H1 (cell line): ENCODE measurements around the gene AREG. TPM values are rescaled to one million over a fixed set of nuclear protein-coding genes. Genes with fewer than 3 reads are reported as not detected.

Experiments used
- CTCF ChIA-PET: fragments of 300-600 bp; sonication (Branson Sonifier 250); formaldehyde crosslinking; loops from one replicate; lab custom pipeline; 2021; ENCODE audit not compliant: partially characterized antibody; lab: Charles Lee
- POLR2A ChIA-PET: fragments of 300-600 bp; sonication (Branson Sonifier 250); formaldehyde crosslinking; loops from one replicate; lab custom pipeline; 2021; ENCODE audit warnings: inconsistent platforms; ENCODE audit not compliant: partially characterized antibody; lab: Charles Lee
- DNase-seq, 2 experiments: peaks; one replicate each; pipeline versions ENCODE4 v3.0.0 to v3.0.0-alpha.2; 2010 to 2022; ENCODE audit warnings: low spot score in 2 of 2, low read depth in 1 of 2, mixed read lengths in 1 of 2
- FAIRE-seq: peaks from 2 replicates; lab custom pipeline; 2011; peaks lifted over from hg19 to GRCh38; lab: Jason Lieb, UNC
- H2AFZ ChIP-seq: 2 replicates; pipeline ENCODE4 v1.8.1; 2012; ENCODE audit warnings: low read length, inconsistent platforms
- H2AK5ac ChIP-seq: 2 replicates; pipeline ENCODE4 v1.6.1; 2013; ENCODE audit warnings: low read depth, low read length
- H2BK120ac ChIP-seq: replicated peaks from 2 replicates; pipeline ENCODE3; 2013; ENCODE audit warnings: low read depth, low read length, inconsistent platforms
- H2BK12ac ChIP-seq: 2 replicates; pipeline ENCODE4 v1.6.1; 2013; ENCODE audit warnings: low read depth, low read length
- H2BK15ac ChIP-seq: 2 replicates; pipeline ENCODE4 v1.6.1; 2013; ENCODE audit warnings: low read length
- H2BK20ac ChIP-seq: 2 replicates; pipeline ENCODE4 v1.6.1; 2013; ENCODE audit warnings: low read length
- H2BK5ac ChIP-seq: 2 replicates; pipeline ENCODE4 v1.6.1; 2013; ENCODE audit warnings: low read depth, low read length
- H3K14ac ChIP-seq: 2 replicates; pipeline ENCODE4 v1.6.1; 2013; ENCODE audit warnings: inconsistent platforms; ENCODE audit not compliant: insufficient read length
- H3K18ac ChIP-seq: 2 replicates; pipeline ENCODE4 v1.6.1; 2013; ENCODE audit warnings: low read length; ENCODE audit errors: extremely low read depth
- H3K23ac ChIP-seq: 2 replicates; pipeline ENCODE4 v1.6.1; 2013; ENCODE audit warnings: inconsistent platforms; ENCODE audit not compliant: insufficient read length
- H3K23me2 ChIP-seq: 2 replicates; pipeline ENCODE4 v1.6.1; 2013; ENCODE audit warnings: low read depth, low read length
- H3K27ac ChIP-seq: 2 replicates; pipeline ENCODE4 v1.6.1; 2011; ENCODE audit warnings: low read depth, low read length, inconsistent platforms
- H3K27me3 ChIP-seq, 4 experiments: replicated peaks in 1 of 4; 1 replicate in 1 of 4; 2 replicates in 3 of 4; pipeline versions ENCODE4 v1.6.1 to v1.8.1; 2011 to 2013; ENCODE audit warnings: low read length in 3 of 4, mild to moderate bottlenecking in 3 of 4, inconsistent platforms in 2 of 4, mixed read lengths in 2 of 4, moderate library complexity in 1 of 4; ENCODE audit not compliant: control insufficient read depth in 3 of 4, insufficient read depth in 3 of 4; ENCODE audit errors: extremely low read depth in 1 of 4
- H3K36me3 ChIP-seq, 4 experiments: 2 replicates each; pipeline versions ENCODE4 v1.6.1 to v1.8.1; 2011 to 2013; ENCODE audit warnings: mild to moderate bottlenecking in 4 of 4, low read length in 3 of 4, moderate library complexity in 2 of 4, control low read depth in 1 of 4, inconsistent platforms in 1 of 4; ENCODE audit not compliant: insufficient read depth in 4 of 4, control insufficient read depth in 2 of 4
- H3K4ac ChIP-seq: replicated peaks from 2 replicates; pipeline ENCODE3; 2013; ENCODE audit warnings: low read length, low read depth, mixed read lengths, inconsistent platforms; ENCODE audit not compliant: insufficient read length
- H3K4me1 ChIP-seq, 4 experiments: replicated peaks in 1 of 4; 1 replicate in 1 of 4; 2 replicates in 3 of 4; pipeline versions ENCODE4 v1.6.1 to v1.8.1; 2011 to 2013; ENCODE audit warnings: low read length in 3 of 4, inconsistent platforms in 2 of 4, mixed read lengths in 1 of 4; ENCODE audit not compliant: insufficient read depth in 4 of 4, control insufficient read depth in 3 of 4
- H3K4me2 ChIP-seq, 2 experiments: 2 replicates each; pipeline versions ENCODE4 v1.6.1 to v1.8.1; 2011 to 2013; ENCODE audit warnings: low read depth in 2 of 2, low read length in 2 of 2, control low read depth in 1 of 2, inconsistent platforms in 1 of 2, mild to moderate bottlenecking in 1 of 2; ENCODE audit not compliant: insufficient read depth in 1 of 2
- H3K4me3 ChIP-seq, 4 experiments: fragments of 200-600, 300-600 bp in 1 of 4; sonication (generic), shearing (Covaris generic), sonication (Bioruptor Twin) in 1 of 4; 2 replicates each; pipeline versions ENCODE4 v1.5.1 to v1.8.1; 2011 to 2016; ENCODE audit warnings: low read length in 4 of 4, low read depth in 3 of 4, control low read depth in 2 of 4, inconsistent platforms in 2 of 4, mild to moderate bottlenecking in 2 of 4, mixed read lengths in 1 of 4, moderate library complexity in 1 of 4; ENCODE audit not compliant: insufficient read depth in 2 of 4; ENCODE audit errors: extremely low read depth in 1 of 4
- H3K56ac ChIP-seq: replicated peaks from 2 replicates; pipeline ENCODE3; 2013; ENCODE audit warnings: low read depth, mild to moderate bottlenecking, mixed read lengths, low read length, inconsistent platforms; ENCODE audit not compliant: insufficient read length
- H3K79me1 ChIP-seq: 2 replicates; pipeline ENCODE4 v1.6.1; 2013; ENCODE audit warnings: low read depth, low read length, control low read depth
- H3K79me2 ChIP-seq, 2 experiments: 2 replicates each; pipeline versions ENCODE4 v1.6.1 to v1.8.1; 2012 to 2013; ENCODE audit warnings: low read length in 2 of 2, mild to moderate bottlenecking in 2 of 2, inconsistent platforms in 1 of 2; ENCODE audit not compliant: insufficient read depth in 2 of 2, control insufficient read depth in 1 of 2
- H3K9ac ChIP-seq, 4 experiments: replicated peaks in 1 of 4; 1 replicate in 1 of 4; 2 replicates in 3 of 4; pipeline versions ENCODE4 v1.6.1 to v1.8.1; 2011 to 2013; ENCODE audit warnings: low read depth in 3 of 4, low read length in 3 of 4, control low read depth in 2 of 4, mild to moderate bottlenecking in 2 of 4, moderate library complexity in 2 of 4, inconsistent platforms in 1 of 4; ENCODE audit errors: extremely low read depth in 1 of 4
- H3K9me3 ChIP-seq, 2 experiments: 2 replicates each; pipeline versions ENCODE4 v1.6.1 to v1.8.1; 2012 to 2013; ENCODE audit warnings: mild to moderate bottlenecking in 2 of 2, moderate library complexity in 2 of 2, control low read depth in 1 of 2, inconsistent platforms in 1 of 2, low read depth in 1 of 2, low read length in 1 of 2, mixed read lengths in 1 of 2; ENCODE audit not compliant: insufficient read depth in 2 of 2
- H4K20me1 ChIP-seq, 2 experiments: replicated peaks in 1 of 2; 2 replicates each; pipeline versions ENCODE3 to v1.8.1; 2011 to 2013; ENCODE audit warnings: inconsistent platforms in 2 of 2, low read length in 2 of 2, mild to moderate bottlenecking in 1 of 2; ENCODE audit not compliant: insufficient read depth in 2 of 2, control insufficient read depth in 1 of 2
- H4K5ac ChIP-seq: 2 replicates; pipeline ENCODE4 v1.6.1; 2013; ENCODE audit warnings: low read length, low read depth, mixed read lengths, inconsistent platforms; ENCODE audit not compliant: insufficient read length
- H4K8ac ChIP-seq: 2 replicates; pipeline ENCODE4 v1.8.0; 2013; ENCODE audit warnings: mild to moderate bottlenecking, moderate library complexity, low read length, inconsistent platforms; ENCODE audit not compliant: insufficient read depth; ENCODE audit errors: extremely low read depth
- H4K91ac ChIP-seq: replicated peaks from 2 replicates; pipeline ENCODE3; 2013; ENCODE audit warnings: low read length, mixed read lengths, inconsistent platforms; ENCODE audit not compliant: insufficient read length
- ASH2L ChIP-seq: fragments of 200-600, 300-600 bp; sonication (generic); IDR thresholded peaks from one replicate; pipeline ENCODE4 v1.7.1; 2017; ENCODE audit warnings: low read length
- BACH1 ChIP-seq: IDR thresholded peaks from 2 replicates; pipeline ENCODE4 v1.6.1; 2012; ENCODE audit warnings: low read length, improper control_type of control experiment
- BCL11A ChIP-seq, 2 experiments: IDR thresholded peaks; one replicate each; pipeline ENCODE4 v1.6.1; 2011; ENCODE audit warnings: low read depth in 2 of 2, low read length in 2 of 2, mild to moderate bottlenecking in 2 of 2
- CEBPB ChIP-seq: IDR thresholded peaks from 2 replicates; pipeline ENCODE4 v1.6.1; 2012; ENCODE audit warnings: low read depth, low read length
- CHD1 ChIP-seq: IDR thresholded peaks from 2 replicates; pipeline ENCODE4 v1.6.1; 2012; ENCODE audit warnings: low read depth, low read length, improper control_type of control experiment
- EP300 ChIP-seq, 2 experiments: IDR thresholded peaks; 1 replicate in 1 of 2; 2 replicates in 1 of 2; pipeline ENCODE4 v1.6.1; 2011 to 2012; ENCODE audit warnings: low read depth in 2 of 2, low read length in 2 of 2, mild to moderate bottlenecking in 2 of 2, borderline replicate concordance in 1 of 2, inconsistent platforms in 1 of 2, moderate library complexity in 1 of 2
- JUND ChIP-seq: IDR thresholded peaks from 2 replicates; pipeline ENCODE4 v1.6.1; 2011; ENCODE audit warnings: mild to moderate bottlenecking, improper control_type of control experiment, low read length
- KDM5A ChIP-seq: fragments of 200-600 bp; IDR thresholded peaks from 2 replicates; pipeline ENCODE4 v1.7.1; 2012; ENCODE audit warnings: mild to moderate bottlenecking, low read length, inconsistent platforms, mixed read lengths
- RBBP5 ChIP-seq: IDR thresholded peaks from 2 replicates; pipeline ENCODE4 v1.7.1; 2012; ENCODE audit warnings: low read depth, mild to moderate bottlenecking, inconsistent platforms, low read length, moderate library complexity, borderline replicate concordance
- RFX5 ChIP-seq: IDR thresholded peaks from 2 replicates; pipeline ENCODE4 v1.6.1; 2011; ENCODE audit warnings: low read depth, low read length, improper control_type of control experiment, borderline replicate concordance
- RNF2 ChIP-seq: fragments of 200-900, 300-1000 bp; sonication (generic); IDR thresholded peaks from 2 replicates; pipeline ENCODE4 v1.7.1; 2016; ENCODE audit warnings: borderline replicate concordance, low read depth, mild to moderate bottlenecking, antibody characterized with exemption, low read length; ENCODE audit not compliant: poor library complexity, severe bottlenecking; ENCODE audit errors: missing control alignments
- SIN3A ChIP-seq, 2 experiments: IDR thresholded peaks in 1 of 2; conservative IDR thresholded peaks in 1 of 2; 2 replicates each; pipeline ENCODE4 v1.6.1; 2011 to 2012; ENCODE audit warnings: low read length in 2 of 2, improper control_type of control experiment in 1 of 2, low read depth in 1 of 2, mild to moderate bottlenecking in 1 of 2
- SP1 ChIP-seq: IDR thresholded peaks from 2 replicates; pipeline ENCODE4 v1.6.1; 2011; ENCODE audit warnings: low read depth, low read length
- SP2 ChIP-seq: IDR thresholded peaks from 2 replicates; pipeline ENCODE4 v1.6.1; 2012; ENCODE audit warnings: mild to moderate bottlenecking, low read length, inconsistent platforms
- WGBS, 2 experiments: shearing (Covaris generic) in 1 of 2; methylation state at CpG; one replicate each; pipeline versions ENCODE4 v1.1.6 to v1.1.7; 2013 to 2015; ENCODE audit warnings: low lambda C conversion rate in 2 of 2, mixed read lengths in 2 of 2, inconsistent platforms in 1 of 2, low coverage in 1 of 2, missing lambda C conversion rate in 1 of 2; ENCODE audit not compliant: insufficient replicate concordance in 2 of 2, insufficient coverage in 1 of 2, insufficient read length in 1 of 2; ENCODE audit errors: extremely low coverage in 1 of 2, missing lambda C conversion rate in 1 of 2; 5-methylcytosine and 5-hydroxymethylcytosine counted together
- polyA plus RNA-seq, 7 experiments: library from polyadenylated mRNA; depleted of rRNA in 3 of 7; stranded (reverse) in 5 of 7; unstranded in 2 of 7; fragments of >200 nt in 5 of 7; fragments of 200-250 nt in 2 of 7; gene quantifications; 1 replicate in 5 of 7; 2 replicates in 1 of 7; 4 replicates in 1 of 7; pipeline versions ENCODE4 v1.2.1 to v1.2.3, GENCODE V29; 2011 to 2013; ENCODE audit warnings: missing spikeins in 2 of 7, mixed read lengths in 2 of 7
- total RNA-seq: library from RNA; stranded (reverse); fragmentation: NEBNext Ultra II Directional; extraction: Animal tissue kit (Norgen Biotek cat#: 25700); gene quantifications from 2 replicates; pipeline ENCODE4 v1.2.1, GENCODE V29; 2021

AREG gene
- total and polyA plus RNA-seq, 2 of the 8 experiments (the other 6 are each of a cell fraction or from before 2014, with no cell fraction given), result not detected

DNA sequence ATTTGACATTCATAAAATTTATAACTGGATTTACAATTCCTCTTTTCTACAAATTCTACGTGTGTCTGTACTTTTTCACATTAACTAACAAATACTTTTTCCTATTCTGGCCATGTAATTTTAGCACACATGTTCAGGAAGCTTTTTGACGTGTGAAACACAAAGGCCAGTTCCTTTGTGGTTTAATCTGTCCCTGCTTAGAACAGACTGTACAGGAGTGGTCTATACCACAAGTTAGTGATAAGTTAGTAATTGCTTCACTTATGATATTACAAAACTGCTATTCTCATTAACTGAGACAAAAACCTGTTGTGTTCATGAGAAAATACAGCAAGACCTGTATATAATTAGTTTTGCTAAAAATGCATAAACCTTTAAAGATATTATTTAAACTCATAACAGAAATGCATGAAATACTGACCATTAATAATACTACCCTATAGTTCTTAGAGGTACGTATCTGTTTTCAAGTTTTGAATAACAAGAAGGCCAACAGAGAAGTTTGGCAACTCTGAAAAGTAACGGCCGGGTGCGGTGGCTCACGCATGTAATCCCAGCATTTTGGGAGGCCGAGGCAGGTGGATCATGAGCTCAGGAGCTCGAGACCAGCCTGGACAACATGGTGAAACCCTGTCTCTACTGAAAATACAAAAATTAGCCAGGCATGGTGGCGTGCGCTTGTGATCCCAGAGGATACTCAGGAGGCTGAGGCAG lies 13.7 kb upstream of the AREG start:
- Histone ChIP-seq H3K4me2 (no peak overlapping the region), H3K79me1 (no peaks in the 10 kb centered on the region), H3K4me3 (no peak overlapping the region), H3K23ac (no peak overlapping the region), H2BK5ac (no peak overlapping the region)
- peak; percentile 36 for FAIRE-seq
- CTCF ChIA-PET, result no interaction called here
- TF ChIP-seq JUND, result no peak
- no peak for TF ChIP-seq BACH1
- no peak for TF ChIP-seq SIN3A (conservative IDR thresholded peaks at IDR 0.05 in 1 of 2, IDR thresholded peaks at IDR 0.05 in 1 of 2; ENCODE audit: low read depth in 1 of 2, low read length in 2 of 2)
- TF ChIP-seq KDM5A, result no peak
- TF ChIP-seq SP2, result no peak
- TF ChIP-seq CHD1, result no peak
- TF ChIP-seq BCL11A (IDR thresholded peaks at IDR 0.05; ENCODE audit: low read depth in 2 of 2, low read length in 2 of 2), result no peak
- no peak for TF ChIP-seq CEBPB
- no peak for TF ChIP-seq RBBP5
- no peak for TF ChIP-seq SP1
- no peak for TF ChIP-seq RNF2
- TF ChIP-seq EP300 (IDR thresholded peaks at IDR 0.05; ENCODE audit: borderline replicate concordance in 1 of 2, low read depth in 2 of 2, low read length in 2 of 2), result no peak
- no peak for TF ChIP-seq ASH2L
- TF ChIP-seq RFX5, result no peak
- TF ChIP-seq, all 59 proteins: peak for 0
- Histone ChIP-seq H2BK15ac (no peak overlapping the region), H2AK5ac (no peak overlapping the region), H3K27ac (no peak overlapping the region), H3K56ac (no peak overlapping the region), H2BK20ac (no peak overlapping the region), H3K4me1 (no peaks in the 10 kb centered on the region), H3K14ac (no peak overlapping the region), H3K79me2 (no peaks in the 10 kb centered on the region), H2AFZ (no peak overlapping the region), H2BK12ac (no peak overlapping the region), H3K9ac (no peak overlapping the region), H4K8ac (no peak overlapping the region), H3K9me3 (no peaks in the 10 kb centered on the region), H2BK120ac (no peak overlapping the region), H3K4ac (no peak overlapping the region), H4K20me1 (no peaks in the 10 kb centered on the region), H4K91ac (no peak overlapping the region), H3K36me3 (no peaks in the 10 kb centered on the region), H3K23me2 (no peaks in the 10 kb centered on the region), H4K5ac (no peak overlapping the region), H3K27me3 (no peaks in the 10 kb centered on the region; a peak in 1 of 7 replicates), H3K18ac (no peak overlapping the region)
- 94 to 100% methylated on average over 1 to 11 of the region's 11 CpGs for WGBS, 2 experiments
- no peak for DNase-seq
- POLR2A ChIA-PET, result no interaction called here
